Measurements from ENCODE around the gene NKAIN1.
"Not testable (repeated sequence)": the region's sequence is repeated elsewhere in the genome, so short reads cannot be mapped to it uniquely, and the experiment has no call there.

The NKAIN1 gene

DNA sequence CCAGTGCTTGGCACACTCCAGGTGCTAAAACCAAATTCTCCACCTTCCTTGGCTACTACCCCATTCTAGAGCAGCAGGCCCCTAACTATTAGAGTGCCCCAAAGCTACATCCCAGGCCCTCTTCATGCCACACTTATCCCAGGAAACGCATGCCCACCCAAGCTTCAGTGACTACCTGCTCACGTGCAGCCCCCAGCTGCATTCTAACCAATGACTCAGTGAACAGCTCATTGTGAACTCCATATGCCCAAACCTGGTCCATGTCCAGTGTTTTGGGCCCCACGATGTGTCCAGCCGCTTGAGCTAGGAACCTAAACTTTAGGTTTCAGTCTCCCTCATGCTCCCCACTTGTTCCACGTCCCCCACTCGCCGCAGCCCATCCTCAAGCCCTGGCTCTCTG is 41.5 kb downstream of the NKAIN1 start:
- ATAC-seq (ENCODE audit: insufficient read depth, low read depth) = no peak
- no peaks in the 10 kb centered on the region; the same call in 1 of the 2 replicates for H4K20me1 ChIP-seq (ENCODE audit: insufficient read depth, low read length)
- H3K79me2 ChIP-seq (ENCODE audit: insufficient read depth, low read length) = no peaks in the 10 kb centered on the region

DNA sequence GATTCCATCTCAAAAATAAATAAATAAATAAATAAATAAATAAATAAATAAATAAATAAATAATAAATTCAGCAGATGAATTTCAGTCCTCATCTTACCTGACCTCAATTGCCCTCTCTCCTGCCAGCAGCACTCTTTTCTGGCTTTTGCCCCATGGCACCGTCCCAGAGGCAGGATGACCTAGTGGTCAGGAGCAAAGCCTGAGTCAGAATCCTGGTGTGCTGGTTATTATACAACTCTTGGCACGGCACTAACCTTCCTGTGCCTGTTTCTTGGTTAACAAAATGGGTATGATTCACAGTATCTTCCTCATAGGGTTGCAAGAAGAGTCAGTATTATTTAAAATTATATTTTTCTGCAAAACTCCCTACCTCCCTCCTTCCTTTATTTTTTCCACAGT is 43.0 kb downstream of the NKAIN1 start:
- no peaks in the 10 kb centered on the region; the same call in 1 of the 2 replicates for H4K20me1 ChIP-seq (ENCODE audit: insufficient read depth, low read length)
- no peak overlapping the region for H3K27ac ChIP-seq (ENCODE audit: low read length)
- no peak overlapping the region for H3K4me2 ChIP-seq (ENCODE audit: insufficient read depth, low read length)
- H3K9me3 ChIP-seq (ENCODE audit: insufficient read depth, low read length, severe bottlenecking) = no peaks in the 10 kb centered on the region
- no peak overlapping the region for H3K9ac ChIP-seq (ENCODE audit: low read depth, low read length)
- no peak overlapping the region for H2AFZ ChIP-seq (ENCODE audit: low read depth, low read length)
- no peak for ATAC-seq (ENCODE audit: insufficient read depth, low read depth)
- TF ChIP-seq CTCF (IDR thresholded peaks at IDR 0.05; ENCODE audit: borderline replicate concordance, extremely low read depth, low read length, poor library complexity, severe bottlenecking) = no peak
- TF ChIP-seq EZH2 (IDR thresholded peaks at IDR 0.05; ENCODE audit: borderline replicate concordance, low read depth, low read length, severe bottlenecking) = no peak
- H3K79me2 ChIP-seq (ENCODE audit: insufficient read depth, low read length) = no peaks in the 10 kb centered on the region
- H3K4me3 ChIP-seq (ENCODE audit: low read depth in 1 of 2, low read length in 2 of 2) = no peak overlapping the region
- no peaks in the 10 kb centered on the region for H3K36me3 ChIP-seq (ENCODE audit: insufficient read depth, low read length)
- no peaks in the 10 kb centered on the region for H3K27me3 ChIP-seq (ENCODE audit: insufficient read depth, low read length, poor library complexity)
- no peak for DNase-seq
- H3K4me1 ChIP-seq (ENCODE audit: insufficient read depth, low read length) = no peaks in the 10 kb centered on the region

More for the DNA sequence above, 41.5 kb downstream of the NKAIN1 start:
- H3K27ac ChIP-seq (ENCODE audit: low read length) = no peak overlapping the region
- no peaks in the 10 kb centered on the region for H3K9me3 ChIP-seq (ENCODE audit: insufficient read depth, low read length, severe bottlenecking)
- no peak overlapping the region for H3K4me3 ChIP-seq (ENCODE audit: low read depth in 1 of 2, low read length in 2 of 2)
- no peak for DNase-seq
- H2AFZ ChIP-seq (ENCODE audit: low read depth, low read length) = no peak overlapping the region
- TF ChIP-seq EZH2 (IDR thresholded peaks at IDR 0.05; ENCODE audit: borderline replicate concordance, low read depth, low read length, severe bottlenecking) (no peak), CTCF (IDR thresholded peaks at IDR 0.05; ENCODE audit: borderline replicate concordance, extremely low read depth, low read length, poor library complexity, severe bottlenecking) (no peak)
- no peaks in the 10 kb centered on the region for H3K4me1 ChIP-seq (ENCODE audit: insufficient read depth, low read length)
- H3K27me3 ChIP-seq (ENCODE audit: insufficient read depth, low read length, poor library complexity) = no peaks in the 10 kb centered on the region
- H3K36me3 ChIP-seq (ENCODE audit: insufficient read depth, low read length) = no peaks in the 10 kb centered on the region
- H3K9ac ChIP-seq (ENCODE audit: low read depth, low read length) = no peak overlapping the region
- no peak overlapping the region for H3K4me2 ChIP-seq (ENCODE audit: insufficient read depth, low read length)

DNA sequence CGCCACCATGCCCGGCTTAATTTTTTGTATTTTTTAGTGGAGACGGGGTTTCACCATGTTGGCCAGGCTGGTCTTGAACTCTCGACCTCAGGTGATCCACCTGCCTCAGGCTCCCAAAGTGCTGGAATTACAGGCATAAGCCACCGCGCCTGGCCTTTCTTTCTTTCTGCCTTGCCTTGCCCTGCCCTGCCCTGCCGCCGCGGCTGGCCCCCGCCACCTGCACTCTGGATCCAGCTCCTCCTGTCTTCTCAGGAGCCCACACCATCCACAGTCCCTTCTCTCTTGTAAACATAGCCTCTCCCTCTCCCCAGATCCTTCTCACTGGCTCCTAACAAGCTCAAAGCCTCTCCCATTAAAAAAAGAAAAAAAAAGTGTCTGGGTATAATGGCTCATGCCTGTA is 44.4 kb downstream of the NKAIN1 start:
- H3K79me2 ChIP-seq (ENCODE audit: insufficient read depth, low read length); H3K9ac ChIP-seq (ENCODE audit: low read depth, low read length); H2AFZ ChIP-seq (ENCODE audit: low read depth, low read length); H3K4me2 ChIP-seq (ENCODE audit: insufficient read depth, low read length); H3K9me3 ChIP-seq (ENCODE audit: insufficient read depth, low read length, severe bottlenecking); H3K27me3 ChIP-seq (ENCODE audit: insufficient read depth, low read length, poor library complexity); ATAC-seq (ENCODE audit: insufficient read depth, low read depth); H3K4me1 ChIP-seq (ENCODE audit: insufficient read depth, low read length); H3K27ac ChIP-seq (ENCODE audit: low read length); DNase-seq; H4K20me1 ChIP-seq (ENCODE audit: insufficient read depth, low read length); H3K4me3 ChIP-seq (ENCODE audit: low read depth in 1 of 2, low read length in 2 of 2); H3K36me3 ChIP-seq (ENCODE audit: insufficient read depth, low read length): not testable (repeated sequence)

DNA sequence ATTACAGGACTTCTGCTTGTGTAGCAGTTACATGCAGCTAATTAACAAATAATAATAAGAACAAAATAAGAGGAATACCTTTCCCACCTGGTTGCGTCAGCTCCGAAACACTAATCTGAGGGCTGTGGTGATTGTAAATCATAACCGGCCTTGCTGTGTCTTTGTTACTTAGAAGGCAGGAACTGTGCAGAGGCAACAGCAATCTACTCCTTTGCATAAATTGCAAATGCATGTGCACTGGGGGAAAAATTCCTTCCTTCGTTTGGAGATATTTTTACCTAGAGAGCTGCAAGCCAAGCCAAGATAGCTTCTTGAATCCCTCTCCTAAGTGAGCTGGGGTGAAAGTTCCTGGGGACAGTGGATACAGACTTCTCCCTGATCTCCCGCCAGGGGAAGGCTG is 46.0 kb downstream of the NKAIN1 start:
- no peaks in the 10 kb centered on the region for H3K4me1 ChIP-seq (ENCODE audit: insufficient read depth, low read length)

More for the DNA sequence above, 46.0 kb downstream of the NKAIN1 start:
- TF ChIP-seq EZH2 (IDR thresholded peaks at IDR 0.05; ENCODE audit: borderline replicate concordance, low read depth, low read length, severe bottlenecking) (no peak), CTCF (IDR thresholded peaks at IDR 0.05; ENCODE audit: borderline replicate concordance, extremely low read depth, low read length, poor library complexity, severe bottlenecking) (no peak)
- Histone ChIP-seq H3K4me3 (ENCODE audit: low read depth in 1 of 2, low read length in 2 of 2) (no peak overlapping the region), H3K27ac (ENCODE audit: low read length) (no peak overlapping the region), H3K79me2 (ENCODE audit: insufficient read depth, low read length) (no peaks in the 10 kb centered on the region), H3K9me3 (ENCODE audit: insufficient read depth, low read length, severe bottlenecking) (no peaks in the 10 kb centered on the region), H2AFZ (ENCODE audit: low read depth, low read length) (no peak overlapping the region), H3K9ac (ENCODE audit: low read depth, low read length) (no peak overlapping the region), H3K36me3 (ENCODE audit: insufficient read depth, low read length) (no peaks in the 10 kb centered on the region), H4K20me1 (ENCODE audit: insufficient read depth, low read length) (no peaks in the 10 kb centered on the region), H3K4me2 (ENCODE audit: insufficient read depth, low read length) (no peak overlapping the region), H3K27me3 (ENCODE audit: insufficient read depth, low read length, poor library complexity) (no peaks in the 10 kb centered on the region)
- ATAC-seq (ENCODE audit: insufficient read depth, low read depth) (no peak), DNase-seq (no peak)
